ENCODE data around the gene TPK1.
"Not testable (repeated sequence)": the region's sequence is repeated elsewhere in the genome, so short reads cannot be mapped to it uniquely, and the experiment has no call there.

TPK1 gene

DNA sequence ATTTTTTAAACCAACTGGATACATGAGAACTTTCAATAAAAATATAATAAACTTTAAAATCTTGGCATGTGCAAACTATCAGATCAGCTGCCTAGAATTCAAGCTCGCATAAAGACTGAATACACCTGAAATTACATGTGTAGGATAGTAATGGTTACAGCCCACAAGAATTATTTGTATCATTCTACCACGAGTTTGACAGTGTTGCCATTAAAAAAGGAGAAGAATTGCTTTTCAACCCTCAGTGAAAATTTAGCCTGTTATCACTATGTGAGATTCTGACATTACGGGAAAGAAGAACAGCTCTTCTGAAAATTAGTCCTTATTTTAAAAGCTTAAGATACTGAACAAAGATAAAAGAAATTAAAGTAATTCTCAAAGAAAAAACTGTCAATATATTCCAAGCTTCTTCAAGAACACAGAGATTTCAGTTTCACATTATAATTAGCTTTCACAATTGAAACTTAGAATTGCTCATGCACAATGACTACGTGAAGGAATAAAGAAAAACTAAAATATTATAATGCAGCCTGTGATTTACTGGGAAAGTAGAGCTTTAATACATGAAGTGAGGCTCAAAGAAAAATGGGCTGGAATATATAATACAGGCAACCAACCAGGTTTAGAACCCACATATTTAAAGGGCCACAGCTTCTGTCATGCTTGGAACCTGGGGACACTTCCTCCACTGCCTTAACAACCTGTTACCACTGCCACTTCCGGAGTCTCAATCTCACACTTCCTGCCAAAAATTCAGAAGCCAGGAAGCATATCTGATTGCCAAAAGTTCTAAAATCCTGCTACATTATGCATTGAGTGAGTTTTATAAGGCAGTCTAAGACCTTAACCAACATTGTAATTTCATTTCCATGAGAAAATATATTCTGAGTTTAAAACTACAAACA, 23.2 kb downstream of the TPK1 start:
- H3K27ac ChIP-seq (ENCODE audit: low read depth, low read length): no peak overlapping the region
- H3K4ac ChIP-seq (ENCODE audit: low read depth, low read length): no peak overlapping the region
- no peaks in the 10 kb centered on the region for H3K79me2 ChIP-seq (ENCODE audit: control insufficient read depth, insufficient read depth, low read length)
- no peak overlapping the region for H2BK15ac ChIP-seq (replicated peaks; ENCODE audit: low read depth)
- H2AK5ac ChIP-seq (ENCODE audit: low read length): no peak overlapping the region
- H3K79me1 ChIP-seq (ENCODE audit: low read length): no peaks in the 10 kb centered on the region
- no peak overlapping the region for H3K4me2 ChIP-seq (ENCODE audit: low read length)
- H3K18ac ChIP-seq (ENCODE audit: low read length): no peak overlapping the region
- no peak overlapping the region for H3K56ac ChIP-seq (ENCODE audit: low read length)
- no peaks in the 10 kb centered on the region for H3K27me3 ChIP-seq (ENCODE audit: insufficient read depth, low read length, poor library complexity)
- H3K23ac ChIP-seq (ENCODE audit: low read length): no peak overlapping the region
- no peak for DNase-seq
- no peak overlapping the region for H2BK120ac ChIP-seq (ENCODE audit: low read depth, low read length)
- no peaks in the 10 kb centered on the region for H3K36me3 ChIP-seq (ENCODE audit: control insufficient read depth, insufficient read depth, low read length)
- no peak overlapping the region for H2BK5ac ChIP-seq (ENCODE audit: low read length)
- H3K9ac ChIP-seq (ENCODE audit: low read length): no peak overlapping the region
- no peak overlapping the region for H4K8ac ChIP-seq (ENCODE audit: low read depth, low read length)
- no CpG with 5 or more reads among the region's 5 CpGs for WGBS (ENCODE audit: extremely low coverage, insufficient coverage, low lambda C conversion rate)
- no peaks in the 10 kb centered on the region for H3K4me1 ChIP-seq (ENCODE audit: control insufficient read depth, low read depth, low read length)
- H3K4me3 ChIP-seq (ENCODE audit: low read length): no peak overlapping the region
- H4K5ac ChIP-seq (ENCODE audit: low read length): no peak overlapping the region

- no peak overlapping the region for H2BK120ac ChIP-seq (ENCODE audit: low read depth, low read length)
- no peaks in the 10 kb centered on the region for H3K79me1 ChIP-seq (ENCODE audit: low read length)
- H3K4me3 ChIP-seq (ENCODE audit: low read length): no peak overlapping the region
- no peak overlapping the region for H3K23ac ChIP-seq (ENCODE audit: low read length)
- H3K4me1 ChIP-seq (ENCODE audit: control insufficient read depth, low read depth, low read length): no peaks in the 10 kb centered on the region
- H4K5ac ChIP-seq (ENCODE audit: low read length): no peak overlapping the region
- no peak overlapping the region for H3K56ac ChIP-seq (ENCODE audit: low read length)
- no peak overlapping the region for H3K4me2 ChIP-seq (ENCODE audit: low read length)
- H3K36me3 ChIP-seq (ENCODE audit: control insufficient read depth, insufficient read depth, low read length): no peaks in the 10 kb centered on the region
- no peak overlapping the region for H2BK15ac ChIP-seq (replicated peaks; ENCODE audit: low read depth)
- no peaks in the 10 kb centered on the region for H3K79me2 ChIP-seq (ENCODE audit: control insufficient read depth, insufficient read depth, low read length)
- no peak for DNase-seq
- no CpG with 5 or more reads among the region's 5 CpGs for WGBS (ENCODE audit: extremely low coverage, insufficient coverage, low lambda C conversion rate)
- no peak overlapping the region for H2AK5ac ChIP-seq (ENCODE audit: low read length)
- no peak overlapping the region for H4K8ac ChIP-seq (ENCODE audit: low read depth, low read length)
- H3K9ac ChIP-seq (ENCODE audit: low read length): no peak overlapping the region
- H3K18ac ChIP-seq (ENCODE audit: low read length): no peak overlapping the region
- no peak overlapping the region for H3K4ac ChIP-seq (ENCODE audit: low read depth, low read length)
- H2BK5ac ChIP-seq (ENCODE audit: low read length): no peak overlapping the region
- no peak overlapping the region for H3K27ac ChIP-seq (ENCODE audit: low read depth, low read length)
- no peaks in the 10 kb centered on the region for H3K27me3 ChIP-seq (ENCODE audit: insufficient read depth, low read length, poor library complexity)
These were observed 30.1 kb downstream of the TPK1 start for GRCh38 chr7:144805627-144806239.

DNA sequence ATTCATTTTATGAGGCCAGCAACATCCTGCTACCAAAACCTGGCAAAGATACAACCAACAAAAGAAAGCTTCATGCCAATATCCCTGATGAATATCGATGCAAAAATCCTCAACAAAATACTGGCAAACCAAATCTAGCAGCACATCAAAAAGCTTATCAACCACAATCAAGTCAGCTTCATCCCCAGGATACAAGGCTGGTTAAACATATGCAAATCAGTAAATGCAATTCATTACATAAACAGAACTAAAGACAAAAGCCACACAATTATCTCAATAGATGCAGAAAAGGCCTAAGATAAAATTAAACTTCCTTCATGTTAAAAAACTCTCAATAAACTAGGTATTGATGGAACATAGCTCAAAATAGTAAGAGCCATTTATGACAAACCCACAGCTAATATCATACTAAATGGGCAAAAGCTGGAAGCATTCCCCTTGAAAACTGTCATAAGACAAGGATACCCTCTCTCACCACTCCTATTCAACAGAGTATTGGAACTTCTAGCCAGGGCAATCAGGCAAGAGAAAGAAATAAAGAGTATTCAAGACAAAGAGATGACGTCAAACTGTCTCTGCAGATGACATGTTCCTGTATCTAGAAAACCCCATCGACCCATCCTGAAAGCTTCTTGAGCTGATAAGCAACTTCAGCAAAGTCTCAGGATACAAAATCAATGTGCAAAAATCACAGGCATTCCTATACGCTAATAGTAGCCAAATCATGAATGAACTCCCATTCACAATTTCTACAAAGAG, 35.0 kb downstream of the TPK1 start:
- H3K4me2 ChIP-seq (ENCODE audit: low read length); H3K79me1 ChIP-seq (ENCODE audit: low read length); H2BK15ac ChIP-seq (replicated peaks; ENCODE audit: low read depth); H2BK120ac ChIP-seq (ENCODE audit: low read depth, low read length); H4K8ac ChIP-seq (ENCODE audit: low read depth, low read length); H3K18ac ChIP-seq (ENCODE audit: low read length); H3K9ac ChIP-seq (ENCODE audit: low read length); H2BK5ac ChIP-seq (ENCODE audit: low read length); H3K27me3 ChIP-seq (ENCODE audit: insufficient read depth, low read length, poor library complexity); H3K36me3 ChIP-seq (ENCODE audit: control insufficient read depth, insufficient read depth, low read length); H3K4me3 ChIP-seq (ENCODE audit: low read length); H3K27ac ChIP-seq (ENCODE audit: low read depth, low read length); DNase-seq; H3K56ac ChIP-seq (ENCODE audit: low read length); H3K79me2 ChIP-seq (ENCODE audit: control insufficient read depth, insufficient read depth, low read length); H3K4ac ChIP-seq (ENCODE audit: low read depth, low read length); H3K4me1 ChIP-seq (ENCODE audit: control insufficient read depth, low read depth, low read length); H3K23ac ChIP-seq (ENCODE audit: low read length); H2AK5ac ChIP-seq (ENCODE audit: low read length); H4K5ac ChIP-seq (ENCODE audit: low read length): not testable (repeated sequence)
- no CpG with 5 or more reads among the region's 4 CpGs for WGBS (ENCODE audit: extremely low coverage, insufficient coverage, low lambda C conversion rate)

- Histone ChIP-seq H3K4me2 (ENCODE audit: low read length) (no peak overlapping the region), H2BK120ac (ENCODE audit: low read depth, low read length) (no peak overlapping the region), H3K9ac (ENCODE audit: low read length) (no peak overlapping the region), H2BK15ac (replicated peaks; ENCODE audit: low read depth) (no peak overlapping the region), H4K8ac (ENCODE audit: low read depth, low read length) (no peak overlapping the region), H3K23ac (ENCODE audit: low read length) (no peak overlapping the region), H2BK5ac (ENCODE audit: low read length) (no peak overlapping the region), H3K56ac (ENCODE audit: low read length) (no peak overlapping the region), H3K79me1 (ENCODE audit: low read length) (no peaks in the 10 kb centered on the region), H3K36me3 (ENCODE audit: control insufficient read depth, insufficient read depth, low read length) (no peaks in the 10 kb centered on the region), H3K79me2 (ENCODE audit: control insufficient read depth, insufficient read depth, low read length) (no peaks in the 10 kb centered on the region), H3K4me1 (ENCODE audit: control insufficient read depth, low read depth, low read length) (no peaks in the 10 kb centered on the region), H3K4ac (ENCODE audit: low read depth, low read length) (no peak overlapping the region), H4K5ac (ENCODE audit: low read length) (no peak overlapping the region), H3K4me3 (ENCODE audit: low read length) (no peak overlapping the region), H3K18ac (ENCODE audit: low read length) (no peak overlapping the region), H3K27ac (ENCODE audit: low read depth, low read length) (no peak overlapping the region), H3K27me3 (ENCODE audit: insufficient read depth, low read length, poor library complexity) (no peaks in the 10 kb centered on the region), H2AK5ac (ENCODE audit: low read length) (no peak overlapping the region)
- no CpG with 5 or more reads among the region's 5 CpGs for WGBS (ENCODE audit: extremely low coverage, insufficient coverage, low lambda C conversion rate)
- no peak for DNase-seq
These were observed 38.9 kb downstream of the TPK1 start for GRCh38 chr7:144796919-144797318.

DNA sequence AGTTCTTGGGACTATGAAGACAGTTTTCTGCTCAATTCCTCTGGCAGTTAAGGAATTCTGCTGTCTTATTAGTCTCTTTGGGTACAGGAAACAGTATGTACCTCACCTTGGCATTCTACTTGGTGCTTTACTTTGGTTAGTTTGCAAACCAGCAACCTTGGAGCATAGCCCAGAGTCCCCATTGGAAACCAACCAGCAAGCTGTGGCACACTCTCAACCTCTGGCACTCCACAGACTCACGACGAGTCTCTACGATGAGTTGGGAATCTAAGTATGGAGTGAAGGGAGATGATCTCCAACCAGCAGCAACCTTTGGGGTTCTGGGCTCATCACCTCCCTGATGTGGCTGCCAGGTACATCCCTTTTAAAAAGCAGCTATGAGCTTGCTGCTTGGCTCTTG, 43.8 kb downstream of the TPK1 start:
- Histone ChIP-seq H3K9ac (ENCODE audit: low read length) (no peak overlapping the region), H4K8ac (ENCODE audit: low read depth, low read length) (no peak overlapping the region), H3K23ac (ENCODE audit: low read length) (no peak overlapping the region), H4K5ac (ENCODE audit: low read length) (no peak overlapping the region), H2BK120ac (ENCODE audit: low read depth, low read length) (no peak overlapping the region), H2BK15ac (replicated peaks; ENCODE audit: low read depth) (no peak overlapping the region), H3K4me2 (ENCODE audit: low read length) (no peak overlapping the region), H3K79me2 (ENCODE audit: control insufficient read depth, insufficient read depth, low read length) (no peaks in the 10 kb centered on the region), H2BK5ac (ENCODE audit: low read length) (no peak overlapping the region), H3K4me3 (ENCODE audit: low read length) (no peak overlapping the region), H3K18ac (ENCODE audit: low read length) (no peak overlapping the region), H3K4ac (ENCODE audit: low read depth, low read length) (no peak overlapping the region), H2AK5ac (ENCODE audit: low read length) (no peak overlapping the region), H3K36me3 (ENCODE audit: control insufficient read depth, insufficient read depth, low read length) (no peaks in the 10 kb centered on the region), H3K4me1 (ENCODE audit: control insufficient read depth, low read depth, low read length) (no peaks in the 10 kb centered on the region), H3K27ac (ENCODE audit: low read depth, low read length) (no peak overlapping the region), H3K56ac (ENCODE audit: low read length) (no peak overlapping the region), H3K79me1 (ENCODE audit: low read length) (no peaks in the 10 kb centered on the region), H3K27me3 (ENCODE audit: insufficient read depth, low read length, poor library complexity) (no peaks in the 10 kb centered on the region)
- WGBS (ENCODE audit: extremely low coverage, insufficient coverage, low lambda C conversion rate): no CpG with 5 or more reads among the region's 3 CpGs
- no peak for DNase-seq

Measured in mesendoderm (in vitro differentiated cells).